Psoas muscle (tissue), 8 donors: Measurements from ENCODE around the gene PER2. TPM values are rescaled to one million over a fixed set of nuclear protein-coding genes. Genes with fewer than 3 reads are reported as not detected.

Source experiments
- ATAC-seq, 4 donors: fragments of 200-7000 bp; cut with Tn5 transposase; one replicate each; pipeline ENCODE4 v1.9.1; 2020; ENCODE audit warnings: moderate library complexity in 3 of 4, mild to moderate bottlenecking in 2 of 4
- DNase-seq, 2 donors: peaks; one replicate each; pipeline ENCODE4 v3.0.0-alpha.2; 2020
- H3K27ac ChIP-seq: fragments of 200-600 bp; one replicate; pipeline ENCODE4 v1.8.0; 2022
- H3K27me3 ChIP-seq, 3 donors: fragments of 200-600 bp in 1 of 3; one replicate each; pipeline versions ENCODE4 v1.6.1 to v1.8.0; 2013 to 2022; ENCODE audit warnings: low read length in 2 of 3, mild to moderate bottlenecking in 2 of 3, moderate library complexity in 1 of 3; ENCODE audit not compliant: insufficient read depth in 3 of 3
- H3K36me3 ChIP-seq, 2 donors: fragments of 200-600 bp in 1 of 2; one replicate each; pipeline versions ENCODE4 v1.6.1 to v1.8.0; 2013 to 2022; ENCODE audit warnings: low read depth in 1 of 2, mild to moderate bottlenecking in 1 of 2, moderate library complexity in 1 of 2; ENCODE audit not compliant: insufficient read depth in 1 of 2
- H3K4me1 ChIP-seq: fragments of 200-600 bp; one replicate; pipeline ENCODE4 v1.8.0; 2022
- H3K4me3 ChIP-seq: fragments of 200-600 bp; one replicate; pipeline ENCODE4 v1.8.0; 2022; ENCODE audit warnings: mild to moderate bottlenecking
- H3K9me3 ChIP-seq: fragments of 200-600 bp; one replicate; pipeline ENCODE4 v1.8.0; 2022
- CTCF ChIP-seq: fragments of 200-600 bp; IDR thresholded peaks from one replicate; pipeline ENCODE4 v1.8.0; 2022; ENCODE audit warnings: antibody characterized with exemption
- WGBS, 3 donors: extraction: QIAGEN DNeasy Blood & Tissue Kit; methylation state at CpG; one replicate each; pipeline versions ENCODE4 v1.1.6 to v1.1.7; 2013; 5-methylcytosine and 5-hydroxymethylcytosine counted together
- intact Hi-C, 2 donors: fragments of 100-400 bp; cut with DNase I; formaldehyde crosslinking; loops; one replicate each; pipeline versions ENCODE4 v1.11.0 to v1.14.2; 2022
- polyA plus RNA-seq, 3 donors: library from polyadenylated mRNA; stranded (reverse); fragments of 200-250 nt; gene quantifications; one replicate each; pipeline ENCODE4 v1.2.3, GENCODE V29; 2013
- total RNA-seq, 4 donors: library from RNA; stranded (reverse); fragmentation: NEBNext Ultra II Directional in 2 of 4; extraction: Animal tissue kit (Norgen Biotek cat#: 25700) in 2 of 4; gene quantifications; one replicate each; pipeline versions ENCODE4 v1.2.1 to v1.2.4, GENCODE V29; 2021 to 2023
- donor health status: healthy with polysubstance abuse.
- donor health status: DM: no; HTN: no; CAD: no; lungs with moderate emphysema.
- donor health status: Bipolar disorder and iron deficiency.
- donor health status: healthy.
- donor health status: DM: yes; HTN: yes; CAD: no.
- donor health status: DM: no; HTN: no; CAD: no.
- donor health status: DM: no; HTN: no; CAD: no.
- donor health status: DM: yes; HTN: yes; CAD: no.

The PER2 gene
- total and polyA plus RNA-seq, 7 donors, result 1.9 to 20.7 (median 7.8) TPM

GRCh38 chr2:238288650-238289573 lies 502 bp upstream of the PER2 start:
- H3K36me3 ChIP-seq, result no peaks in the 10 kb centered on the region
- peak; percentile 99 for DNase-seq
- H3K4me3 ChIP-seq, result peak overlapping the region; percentile 95
- 0 to 1% (median 0%) methylated on average over 69 to 108 of the region's 108 CpGs for WGBS, 3 donors
- H3K27me3 ChIP-seq, result no peaks in the 10 kb centered on the region
- no peaks in the 10 kb centered on the region for H3K9me3 ChIP-seq
- peak; percentile 29 for TF ChIP-seq CTCF
- H3K4me1 ChIP-seq, result peaks cover 27% of the 10 kb centered on the region
- peak; percentile 81 to 87 (median 82) for ATAC-seq
- intact Hi-C loops, result no loop called here
- peak overlapping the region; percentile 96 for H3K27ac ChIP-seq

GRCh38 chr2:238286987-238287736 lies 1.2 kb downstream of the PER2 start:
- ATAC-seq (peak; percentile 50 to 75 (median 68)), DNase-seq (peak in 1 of 2 donors; percentile 41)
- WGBS, 3 donors, result 26 to 42% (median 32%) methylated on average over 11 of the region's 11 CpGs
- Histone ChIP-seq H3K9me3 (no peaks in the 10 kb centered on the region), H3K4me1 (peaks cover 40% of the 10 kb centered on the region), H3K4me3 (peak overlapping the region; percentile 95), H3K36me3 (no peaks in the 10 kb centered on the region), H3K27ac (peak overlapping the region; percentile 96), H3K27me3 (no peaks in the 10 kb centered on the region)
- TF ChIP-seq CTCF, result no peak
- intact Hi-C loops, result no loop called here

- peak overlapping the region; percentile 96 for H3K27ac ChIP-seq
- DNase-seq, result peak; percentile 69 to 88
- intact Hi-C loops, result no loop called here
- no peaks in the 10 kb centered on the region for H3K27me3 ChIP-seq
- 20 to 25% (median 20%) methylated on average over 7 of the region's 7 CpGs for WGBS, 3 donors
- TF ChIP-seq CTCF, result no peak
- H3K4me1 ChIP-seq, result peaks cover 44% of the 10 kb centered on the region
- H3K4me3 ChIP-seq, result peak overlapping the region; percentile 95
- no peaks in the 10 kb centered on the region for H3K9me3 ChIP-seq
- H3K36me3 ChIP-seq, result no peaks in the 10 kb centered on the region
- peak; percentile 48 to 71 (median 64) for ATAC-seq
Measured at GRCh38 chr2:238286551-238286950, 1.9 kb downstream of the PER2 start.

- Histone ChIP-seq H3K4me3 (peak overlapping the region; percentile 95), H3K27me3 (no peaks in the 10 kb centered on the region), H3K9me3 (no peaks in the 10 kb centered on the region), H3K27ac (peak overlapping the region; percentile 96), H3K36me3 (no peaks in the 10 kb centered on the region), H3K4me1 (peaks cover 44% of the 10 kb centered on the region)
- DNase-seq (no peak), ATAC-seq (peak in 1 of 4 donors; percentile 0)
- TF ChIP-seq CTCF, result no peak
- 22 to 45% (median 28%) methylated on average over 7 of the region's 7 CpGs for WGBS, 3 donors
- intact Hi-C loops, result no loop called here
Measured at GRCh38 chr2:238286095-238286494, 2.3 kb downstream of the PER2 start.
